Activated CD8-positive, alpha-beta memory T cell treated with anti-CD3 and anti-CD28 coated beads, Interleukin-2, amount 50 U/mL, for 24 hours (primary cell): Measurements from ENCODE around the gene TBPL1.
A peak's percentile ranks its signal among the peaks of the same experiment; 100 is the strongest.
"Not testable (repeated sequence)": the region's sequence is repeated elsewhere in the genome, so short reads cannot be mapped to it uniquely, and the experiment has no call there.

Source experiments
- DNase-seq: peaks from one replicate; pipeline ENCODE4 v3.0.0-alpha.2; 2020; ENCODE audit errors: extremely low read depth

Gene TBPL1

DNA sequence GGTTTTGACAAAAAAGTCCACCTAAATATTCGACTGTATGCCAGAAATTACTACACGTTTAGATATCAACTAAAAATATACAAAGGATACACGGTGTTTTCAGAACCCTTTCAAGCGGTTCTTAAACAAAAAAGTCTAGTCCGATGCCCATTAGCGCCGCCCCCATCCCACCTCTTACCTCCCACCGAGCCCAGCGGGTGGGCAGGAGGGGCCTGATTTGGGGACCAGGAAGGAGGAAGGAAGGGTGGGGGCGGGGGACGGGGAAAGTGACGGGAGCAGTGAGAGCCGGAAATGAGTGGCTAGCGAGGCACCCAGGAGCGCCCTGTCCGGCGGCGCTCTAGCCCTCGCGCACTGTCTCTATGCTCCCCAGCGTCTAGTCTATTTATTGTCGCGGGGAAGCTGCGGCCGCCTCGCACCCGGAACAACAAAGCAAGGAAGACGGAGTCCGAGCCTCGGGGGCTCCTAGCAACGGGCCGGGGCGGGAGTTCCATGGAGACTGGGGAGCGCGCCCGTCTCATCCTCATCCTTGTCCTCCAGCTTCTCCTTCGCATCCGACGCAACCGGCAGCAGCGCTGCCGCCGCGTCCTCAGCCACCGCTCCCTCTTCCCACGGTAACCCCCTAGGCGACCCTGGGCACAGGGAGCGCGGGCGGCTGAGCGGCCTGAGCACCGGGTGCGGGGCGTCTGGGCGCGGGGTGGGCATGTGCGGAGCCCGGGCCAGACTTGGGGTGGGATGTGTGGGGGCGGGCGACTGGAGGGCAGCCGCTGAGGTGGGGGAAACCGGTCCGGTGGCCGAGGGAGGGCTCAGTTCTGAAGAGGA is at the start of gene TBPL1:
Gene TBPL1, plus strand, starts transcription at position 410 of the 819 bp plus-strand sequence. CDS start 26,902 bp downstream, outside the sequence.
- DNase-seq = peak; percentile 86

DNA sequence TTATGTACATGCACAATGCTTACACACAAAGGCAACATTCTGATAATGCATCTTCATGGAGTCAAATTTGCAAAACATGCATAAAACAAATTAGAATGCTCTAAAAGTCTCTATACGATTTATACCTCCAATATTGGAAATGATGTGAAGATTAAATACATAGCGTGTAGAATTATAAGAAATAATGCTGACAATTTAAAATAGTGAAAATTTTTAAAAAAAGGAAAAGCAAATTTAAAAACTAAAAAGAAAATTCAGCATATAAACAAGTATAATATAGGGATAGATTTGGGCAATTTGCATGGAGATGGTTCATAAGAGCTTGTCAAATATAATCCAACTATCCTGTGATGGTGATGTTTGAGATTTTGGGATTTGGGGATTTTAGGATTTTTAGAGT is 49.2 kb upstream of the TBPL1 start:
- no peak for DNase-seq

DNA sequence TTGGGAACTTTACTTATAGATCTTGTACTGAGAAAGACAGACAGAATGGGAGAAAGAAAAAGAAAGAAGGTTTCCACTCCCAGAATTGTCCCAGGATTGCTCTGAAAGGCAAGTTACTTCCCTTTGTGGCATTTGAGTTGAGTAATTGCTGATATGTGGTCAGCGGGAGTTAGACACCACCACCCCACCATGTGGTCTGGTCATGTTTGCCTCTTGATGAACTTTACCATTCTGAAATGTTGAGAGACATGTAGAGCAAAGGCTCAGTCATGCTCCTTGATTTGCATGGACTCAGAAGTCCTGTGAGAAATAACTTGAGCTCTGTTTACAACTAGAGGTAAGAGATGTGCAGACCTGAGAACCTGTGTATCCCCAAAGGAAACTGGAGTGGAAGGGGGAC is 47.0 kb upstream of the TBPL1 start:
- no peak for DNase-seq

DNA sequence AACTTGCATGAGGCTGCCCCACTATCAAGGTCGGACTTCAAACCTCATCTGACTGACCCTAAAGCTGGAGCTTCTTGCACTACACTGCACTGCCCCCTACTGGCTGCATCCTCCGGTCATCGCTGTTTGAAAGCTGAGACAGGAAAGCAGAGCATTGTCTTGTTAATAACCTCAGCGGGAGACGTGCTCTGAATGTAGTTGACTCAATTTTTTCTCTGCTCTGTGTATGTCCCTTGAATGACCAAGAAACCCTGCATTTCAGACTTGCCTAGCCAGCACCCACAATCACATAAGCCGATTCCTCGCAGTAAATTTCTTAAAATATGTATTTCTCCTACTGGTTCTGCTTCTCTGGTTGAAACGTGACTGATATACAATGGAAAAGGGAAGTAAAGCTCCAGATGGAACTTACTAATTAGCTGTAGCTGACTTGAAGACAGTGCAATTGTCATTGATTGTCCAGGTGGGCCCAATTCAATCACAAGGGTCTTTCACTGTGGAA is 36.3 kb upstream of the TBPL1 start:
- DNase-seq = peak; percentile 63

DNA sequence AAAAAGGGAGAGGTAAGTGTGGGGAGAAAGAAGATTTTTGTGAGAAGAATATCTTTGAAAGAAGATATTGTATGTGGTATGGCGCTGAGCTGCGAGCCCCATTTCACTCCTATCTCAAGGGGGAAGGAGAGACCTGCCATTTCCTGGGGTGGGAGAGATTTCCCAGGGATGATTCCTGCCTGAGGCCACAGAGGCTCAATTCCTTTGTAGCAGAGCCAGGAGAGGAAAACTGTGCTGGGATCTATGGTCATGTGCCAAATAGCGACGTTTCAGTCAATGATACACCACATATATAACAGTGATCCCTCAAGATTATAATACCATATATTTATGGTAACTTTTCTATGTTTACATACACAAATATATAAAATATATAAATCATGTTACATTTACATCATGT is 35.2 kb upstream of the TBPL1 start:
- no peak for DNase-seq

DNA sequence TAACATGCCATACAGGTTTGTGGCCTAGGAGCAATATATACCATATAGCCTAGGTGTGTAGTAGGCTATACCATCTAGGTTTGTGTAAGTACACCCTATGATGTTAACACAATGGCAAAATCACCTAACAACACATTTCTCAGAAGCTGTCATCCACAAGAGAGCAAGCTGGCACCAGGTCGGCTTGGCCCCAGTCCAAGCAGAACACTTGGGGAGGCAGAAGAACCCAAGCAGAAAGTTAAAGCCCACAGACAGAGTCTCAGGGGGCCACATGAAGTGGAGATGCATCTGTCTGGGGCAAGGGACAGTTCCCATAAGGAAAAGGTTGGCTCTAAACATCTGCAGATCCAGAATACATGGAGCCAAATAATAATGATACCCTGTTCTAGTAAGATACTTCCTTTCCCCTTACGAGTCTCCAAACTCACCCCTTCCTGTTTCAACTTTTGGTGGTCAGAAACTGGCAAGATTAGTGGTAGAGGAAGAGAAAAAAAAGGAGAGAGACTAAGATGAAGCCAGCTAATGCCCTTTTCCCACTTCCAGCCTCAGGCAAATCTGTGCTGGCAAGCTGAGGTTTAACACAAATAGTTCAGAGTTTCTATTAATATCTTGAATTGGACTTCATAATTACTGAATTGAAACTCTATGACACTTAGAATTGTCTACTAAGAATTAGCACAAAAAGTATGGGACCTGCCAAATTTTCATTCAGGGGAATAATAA is 34.7 kb upstream of the TBPL1 start:
- DNase-seq = no peak

DNA sequence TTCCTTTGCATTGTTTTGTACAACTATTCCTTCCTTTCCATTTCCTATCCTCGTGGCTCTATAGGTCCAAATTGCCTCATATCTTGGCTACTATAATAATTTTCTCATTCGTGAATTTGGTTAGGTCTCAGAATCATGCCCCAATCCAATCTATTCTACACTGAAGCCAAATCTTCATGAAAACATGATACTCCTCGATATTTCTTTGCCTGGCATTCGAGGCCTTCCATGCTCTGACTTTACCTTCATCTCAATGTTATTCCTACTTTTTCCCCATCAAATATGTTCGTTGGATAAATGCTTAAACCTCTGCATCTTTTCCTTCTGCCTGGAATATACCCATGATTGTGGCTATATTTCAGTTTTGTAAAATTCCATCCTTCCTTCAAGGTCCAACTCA is 33.7 kb upstream of the TBPL1 start:
- DNase-seq = no peak

- DNase-seq = peak; percentile 47
Observed at GRCh38 chr6:133921249-133921859, 31.7 kb upstream of the TBPL1 start.

- peak; percentile 21 for DNase-seq
Observed at GRCh38 chr6:133923938-133924593, 29.0 kb upstream of the TBPL1 start.

DNA sequence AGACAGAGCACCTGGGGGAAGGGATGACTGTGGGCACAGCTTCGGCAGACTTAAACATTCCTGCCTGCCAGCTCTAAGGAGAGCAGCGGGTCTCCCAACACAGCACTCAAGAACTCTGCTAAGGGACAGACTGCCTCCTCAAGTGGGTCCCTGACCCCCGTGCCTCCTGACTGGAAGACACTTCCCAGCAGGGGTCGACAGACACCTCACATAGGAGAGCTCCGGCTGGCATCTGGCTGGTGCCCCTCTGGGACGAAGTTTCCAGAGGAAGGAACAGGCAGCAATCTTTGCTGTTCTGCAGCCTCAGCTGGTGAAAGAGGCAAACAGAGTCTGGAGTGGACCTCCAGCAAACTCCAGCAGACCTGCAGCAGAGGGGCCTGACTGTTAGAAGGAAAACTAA is 21.8 kb upstream of the TBPL1 start:
- DNase-seq = not testable (repeated sequence)

DNA sequence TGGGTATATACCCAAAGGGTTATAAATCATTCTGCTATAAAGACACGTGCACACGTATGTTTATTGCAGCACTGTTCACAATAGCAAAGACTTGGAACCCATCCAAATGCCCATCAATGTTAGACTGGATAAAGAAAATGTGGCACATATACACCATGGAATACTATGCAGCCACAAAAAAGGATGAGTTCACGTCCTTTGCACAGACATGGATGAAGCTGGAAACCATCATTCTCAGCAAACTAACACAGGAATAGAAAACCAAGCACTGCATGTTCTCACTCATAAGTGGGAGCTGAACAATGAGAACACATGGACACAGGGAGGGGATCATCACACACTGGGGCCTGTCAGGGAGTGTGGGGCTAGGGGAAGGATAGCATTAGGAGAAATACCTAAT is 16.7 kb upstream of the TBPL1 start:
- not testable (repeated sequence) for DNase-seq

GRCh38 chr6:133937909-133938308 is 15.1 kb upstream of the TBPL1 start:
- DNase-seq = no peak

DNA sequence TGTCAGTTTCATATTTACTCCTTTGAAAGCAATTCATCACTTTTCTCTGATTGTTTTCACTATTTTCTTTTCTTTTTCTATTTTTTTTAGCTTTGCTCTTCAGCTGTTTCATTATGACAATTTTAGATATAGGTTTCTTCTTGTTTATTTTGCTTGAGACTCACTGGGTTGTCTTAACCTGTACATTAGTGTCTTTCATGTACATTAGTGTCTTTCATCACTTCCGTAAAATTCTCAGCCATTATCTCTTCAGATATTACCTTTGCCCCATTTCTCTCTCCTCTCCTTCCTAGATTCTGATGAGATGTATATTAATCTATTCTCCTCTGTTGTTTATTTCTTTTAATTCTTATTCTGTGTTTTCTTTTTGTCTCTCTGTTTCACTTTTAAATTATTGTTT is 14.5 kb upstream of the TBPL1 start:
- no peak for DNase-seq

DNA sequence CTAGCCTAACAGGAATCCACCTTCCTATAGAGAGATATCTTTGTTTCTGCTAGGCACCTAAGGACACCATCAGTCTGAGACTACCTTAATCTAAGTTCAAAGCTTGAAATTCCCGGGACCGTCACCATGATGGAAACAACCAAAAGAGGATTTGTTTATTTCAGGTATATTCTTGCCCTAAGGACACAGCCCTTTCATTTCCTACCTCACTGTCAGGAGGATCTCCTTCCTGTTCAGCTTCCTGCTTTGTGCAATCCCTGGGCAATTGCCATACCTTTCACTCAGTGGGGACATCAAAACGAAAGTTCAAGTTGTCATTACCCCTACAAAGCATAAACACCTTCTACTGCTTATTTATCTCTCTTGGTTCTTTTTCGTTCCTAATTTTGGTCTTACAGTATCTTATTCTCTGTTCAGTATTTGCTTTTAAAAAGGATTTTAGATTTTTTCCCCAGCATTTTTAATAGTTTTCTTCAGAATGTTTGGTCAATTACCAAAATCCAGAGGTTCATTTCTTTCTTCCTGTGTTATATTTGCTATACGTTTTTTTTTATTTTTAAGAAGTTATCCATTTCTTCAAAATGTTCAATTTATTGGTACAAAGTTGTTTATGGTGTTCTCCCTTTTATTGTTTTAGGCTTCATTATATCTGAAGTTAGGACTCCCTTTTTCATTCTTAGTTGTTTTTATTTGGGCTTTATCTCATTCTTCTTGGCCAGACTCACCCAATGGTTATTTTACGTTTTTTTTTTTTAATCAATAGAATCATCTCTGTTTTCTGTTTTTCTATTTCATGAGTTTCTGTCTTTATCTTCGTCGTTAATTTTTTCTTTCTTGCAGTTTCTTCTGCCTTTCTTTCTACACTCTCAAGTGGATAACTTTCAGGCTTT is 13.0 kb upstream of the TBPL1 start:
- no peak for DNase-seq

DNA sequence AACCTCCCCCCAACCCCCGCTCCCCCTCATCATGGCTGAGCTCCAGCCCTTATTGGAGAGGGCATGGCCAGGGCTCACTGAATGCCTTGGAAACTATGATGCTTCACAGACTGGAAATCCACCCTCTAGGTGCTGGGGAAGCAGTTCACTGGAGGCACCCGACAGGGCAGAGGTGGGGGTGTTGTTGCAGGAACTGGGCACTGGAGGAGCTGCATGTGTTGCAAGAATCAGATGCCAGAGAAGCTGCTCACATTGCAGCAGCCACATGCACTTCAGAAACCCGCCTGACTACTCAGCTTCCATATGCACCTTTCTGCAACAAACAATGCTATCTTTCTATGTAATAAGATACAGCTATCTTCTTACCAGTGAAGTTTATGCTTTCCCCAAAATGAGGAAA is 7.9 kb upstream of the TBPL1 start:
- DNase-seq = no peak

- no peak for DNase-seq
Observed at GRCh38 chr6:133947302-133947900, 5.6 kb upstream of the TBPL1 start.

- no peak for DNase-seq
Observed at GRCh38 chr6:133948472-133948871, 4.6 kb upstream of the TBPL1 start.

GRCh38 chr6:133951227-133951626 is 1.8 kb upstream of the TBPL1 start:
- no peak for DNase-seq

GRCh38 chr6:133951881-133952814 is 876 bp upstream of the TBPL1 start:
- no peak for DNase-seq
